ENCODE data around the gene KRTAP9-6. TPM values are rescaled to one million over a fixed set of nuclear protein-coding genes. Genes with fewer than 3 reads are reported as not detected.

The KRTAP9-6 gene
- total and polyA plus RNA-seq, 2 donors (not counting 3 experiments of a cell fraction or from before 2014, with no cell fraction given): not detected

GRCh38 chr17:41304091-41304490 is 38.9 kb downstream of the KRTAP9-6 start:
- no peak for TF ChIP-seq POLR2AphosphoS5 (IDR thresholded peaks at IDR 0.05; ENCODE audit: insufficient read depth, low read depth, low read length)
- TF ChIP-seq EZH2 (IDR thresholded peaks at IDR 0.05; ENCODE audit: borderline replicate concordance, low read depth, low read length, severe bottlenecking): no peak
- no peak for TF ChIP-seq POLR2A (IDR thresholded peaks at IDR 0.05; ENCODE audit: low read depth, low read length)
- TF ChIP-seq, protein P1, sequence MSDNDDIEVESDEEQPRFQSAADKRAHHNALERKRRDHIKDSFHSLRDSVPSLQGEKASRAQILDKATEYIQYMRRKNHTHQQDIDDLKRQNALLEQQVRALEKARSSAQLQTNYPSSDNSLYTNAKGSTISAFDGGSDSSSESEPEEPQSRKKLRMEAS (IDR thresholded peaks at IDR 0.05; ENCODE audit: insufficient read depth, insufficient read length): no peak
- no peak for TF ChIP-seq FOS (IDR thresholded peaks at IDR 0.05; ENCODE audit: borderline replicate concordance, insufficient read depth, low read length)
- TF ChIP-seq MYC (IDR thresholded peaks at IDR 0.05; ENCODE audit: low read depth, low read length): no peak
- TF ChIP-seq JUN (IDR thresholded peaks at IDR 0.05; ENCODE audit: borderline replicate concordance, insufficient read depth, insufficient read length, low read depth): no peak
- no peaks in the 10 kb centered on the region for H3K4me1 ChIP-seq (ENCODE audit: control insufficient read depth, extremely low read depth, insufficient read depth, low read length)
- no peak for FAIRE-seq
- H3K36me3 ChIP-seq (ENCODE audit: control insufficient read depth in 2 of 2, extremely low read depth in 1 of 2, insufficient read depth in 2 of 2, low read length in 2 of 2): no peaks in the 10 kb centered on the region
- H3K79me2 ChIP-seq (ENCODE audit: control insufficient read depth, insufficient read depth, low read length): no peaks in the 10 kb centered on the region
- POLR2A ChIA-PET: no interaction called here
- H3K27me3 ChIP-seq (ENCODE audit: control insufficient read depth in 2 of 2, insufficient read depth in 2 of 2, low read length in 2 of 2): no peaks in the 10 kb centered on the region
- H2AFZ ChIP-seq (ENCODE audit: low read depth, low read length): no peak overlapping the region
- CTCF ChIA-PET: no interaction called here
- H3K9me3 ChIP-seq (replicated peaks; ENCODE audit: control insufficient read depth, insufficient read depth, low read length): no peaks in the 10 kb centered on the region
- no TSS peak for BruUV-seq (replicated peaks)
- no peak overlapping the region for H3K9ac ChIP-seq (replicated peaks; ENCODE audit: extremely low read depth, insufficient read depth, low read length)
- no peaks in the 10 kb centered on the region for H4K20me1 ChIP-seq (replicated peaks; ENCODE audit: control insufficient read depth, extremely low read depth, insufficient read depth, low read length)
- no peak overlapping the region for H3K27ac ChIP-seq (ENCODE audit: insufficient read depth, low read depth, low read length)
- no peak overlapping the region for H3K4me2 ChIP-seq (ENCODE audit: insufficient read depth, low read length)
- dilution Hi-C loops (cut with MboI; ENCODE audit: extremely low pct_ligation_motif_present, low sequenced_read_pairs): no loop called here
- no peak overlapping the region for H3K4me3 ChIP-seq (replicated peaks in 1 of 3; ENCODE audit: insufficient read depth in 1 of 3, low read depth in 1 of 3, low read length in 3 of 3)
- intact Hi-C loops (cut with micrococcal nuclease): no loop called here
- no peaks in the 10 kb centered on the region for H3K9me1 ChIP-seq (replicated peaks; ENCODE audit: control insufficient read depth, extremely low read depth, insufficient read depth, low read length)
- no peak for DNase-seq (ENCODE audit: low read depth, low spot score)

- no peaks in the 10 kb centered on the region for H4K20me1 ChIP-seq (replicated peaks; ENCODE audit: control insufficient read depth, extremely low read depth, insufficient read depth, low read length)
- dilution Hi-C loops (cut with MboI; ENCODE audit: extremely low pct_ligation_motif_present, low sequenced_read_pairs): no loop called here
- H3K79me2 ChIP-seq (ENCODE audit: control insufficient read depth, insufficient read depth, low read length): no peaks in the 10 kb centered on the region
- H2AFZ ChIP-seq (ENCODE audit: low read depth, low read length): no peak overlapping the region
- ChIA-PET POLR2A (no interaction called here), CTCF (no interaction called here)
- no peaks in the 10 kb centered on the region for H3K9me1 ChIP-seq (replicated peaks; ENCODE audit: control insufficient read depth, extremely low read depth, insufficient read depth, low read length)
- BruUV-seq (replicated peaks): no TSS peak
- H3K27ac ChIP-seq (ENCODE audit: insufficient read depth, low read depth, low read length): no peak overlapping the region
- H3K9me3 ChIP-seq (replicated peaks; ENCODE audit: control insufficient read depth, insufficient read depth, low read length): no peaks in the 10 kb centered on the region
- no peaks in the 10 kb centered on the region for H3K27me3 ChIP-seq (ENCODE audit: control insufficient read depth in 2 of 2, insufficient read depth in 2 of 2, low read length in 2 of 2)
- H3K4me3 ChIP-seq (replicated peaks in 1 of 3; ENCODE audit: insufficient read depth in 1 of 3, low read depth in 1 of 3, low read length in 3 of 3): no peak overlapping the region
- TF ChIP-seq, protein P1 (IDR thresholded peaks at IDR 0.05; ENCODE audit: insufficient read depth, insufficient read length): no peak
- no peak for TF ChIP-seq MYC (IDR thresholded peaks at IDR 0.05; ENCODE audit: low read depth, low read length)
- TF ChIP-seq JUN (IDR thresholded peaks at IDR 0.05; ENCODE audit: borderline replicate concordance, insufficient read depth, insufficient read length, low read depth): no peak
- no peak for TF ChIP-seq EZH2 (IDR thresholded peaks at IDR 0.05; ENCODE audit: borderline replicate concordance, low read depth, low read length, severe bottlenecking)
- TF ChIP-seq POLR2A (IDR thresholded peaks at IDR 0.05; ENCODE audit: low read depth, low read length): no peak
- no peak for TF ChIP-seq GATA2 (IDR thresholded peaks at IDR 0.05; ENCODE audit: insufficient read depth, insufficient read length, low read depth, low read length)
- TF ChIP-seq FOS (IDR thresholded peaks at IDR 0.05; ENCODE audit: borderline replicate concordance, insufficient read depth, low read length): no peak
- no peak for TF ChIP-seq CTCF (IDR thresholded peaks at IDR 0.05; ENCODE audit: extremely low read depth in 1 of 2, insufficient read depth in 1 of 2, low read depth in 1 of 2, low read length in 2 of 2)
- TF ChIP-seq POLR2AphosphoS5 (IDR thresholded peaks at IDR 0.05; ENCODE audit: insufficient read depth, low read depth, low read length): no peak
- DNase-seq (ENCODE audit: low read depth, low spot score) (no peak), FAIRE-seq (no peak)
- no peak overlapping the region for H3K9ac ChIP-seq (replicated peaks; ENCODE audit: extremely low read depth, insufficient read depth, low read length)
- intact Hi-C loops (cut with micrococcal nuclease): no loop called here
- no peak overlapping the region for H3K4me2 ChIP-seq (ENCODE audit: insufficient read depth, low read length)
- H3K36me3 ChIP-seq (ENCODE audit: control insufficient read depth in 2 of 2, extremely low read depth in 1 of 2, insufficient read depth in 2 of 2, low read length in 2 of 2): no peaks in the 10 kb centered on the region
- H3K4me1 ChIP-seq (ENCODE audit: control insufficient read depth, extremely low read depth, insufficient read depth, low read length): no peaks in the 10 kb centered on the region
Measured at GRCh38 chr17:41307647-41308046, 42.5 kb downstream of the KRTAP9-6 start.

Data from endothelial cell of umbilical vein (primary cell).